A172 (cell line): Measurements from ENCODE around the gene NSG1. TPM values are rescaled to one million over a fixed set of nuclear protein-coding genes. Genes with fewer than 3 reads are reported as not detected.

Source experiments
- total RNA-seq: library from RNA; depleted of rRNA; stranded (reverse); fragments of >200 nt; shearing (Covaris generic); gene quantifications from 2 replicates; pipeline ENCODE4 v1.2.3, GENCODE V29; 2014; rRNA removed

NSG1 gene
- total RNA-seq, 1 experiment from 2014 or later, result 9.2 TPM

Other genes with a start within 250 kb of the NSG1 start
- gene OTOP1, start 160.2 kb upstream of the NSG1 start, total RNA-seq, result not detected in 2 replicates
- 26.5 and 29.5 TPM in 2 replicates for gene TMEM128, start 138.9 kb upstream of the NSG1 start, total RNA-seq
- gene LYAR, start 96.9 kb upstream of the NSG1 start, total RNA-seq, result 38.1 and 54.5 TPM in 2 replicates
- 0.91 and 6.3 TPM in 2 replicates for gene ZBTB49, start 96.9 kb upstream of the NSG1 start, total RNA-seq
- gene STX18, start 154.9 kb downstream of the NSG1 start, total RNA-seq, result 36.0 and 43.8 TPM in 2 replicates